Stimulated activated CD4-positive, alpha-beta T cell treated with anti-CD3 and anti-CD28 coated beads, Interleukin-2, amount 100 ng/mL, for 24 hours (primary cell): ENCODE measurements around the gene TNFRSF1B.

Experiments
- DNase-seq, 2 donors: peaks; one replicate each; pipeline ENCODE4 v3.0.0-alpha.2; 2020

The TNFRSF1B gene

GRCh38 chr1:12158357-12159092 lies 8.3 kb upstream of the TNFRSF1B start:
- DNase-seq, result no peak

- no peak for DNase-seq
Measured at GRCh38 chr1:12159816-12160215, 7.0 kb upstream of the TNFRSF1B start.

GRCh38 chr1:12161324-12161661 lies 5.5 kb upstream of the TNFRSF1B start:
- no peak for DNase-seq

- DNase-seq, result peak; percentile 75 to 77
Measured at GRCh38 chr1:12161662-12162458, 4.9 kb upstream of the TNFRSF1B start.

- no peak for DNase-seq
Measured at GRCh38 chr1:12162459-12163137, 4.2 kb upstream of the TNFRSF1B start.

- DNase-seq, result no peak
Measured at GRCh38 chr1:12163210-12163609, 3.6 kb upstream of the TNFRSF1B start.

GRCh38 chr1:12164210-12164609 lies 2.6 kb upstream of the TNFRSF1B start:
- no peak for DNase-seq

- DNase-seq, result no peak
Measured at GRCh38 chr1:12165342-12165741, 1.4 kb upstream of the TNFRSF1B start.

GRCh38 chr1:12167493-12168429 lies 970 bp downstream of the TNFRSF1B start:
- peak; percentile 40 to 43 for DNase-seq

- no peak for DNase-seq
Measured at GRCh38 chr1:12168451-12169160, 1.8 kb downstream of the TNFRSF1B start.

- DNase-seq, result no peak
Measured at GRCh38 chr1:12169442-12170135, 2.8 kb downstream of the TNFRSF1B start.

GRCh38 chr1:12170263-12170671 lies 3.5 kb downstream of the TNFRSF1B start:
- no peak for DNase-seq

- DNase-seq, result no peak
Measured at GRCh38 chr1:12171206-12172041, 4.6 kb downstream of the TNFRSF1B start.

GRCh38 chr1:12172042-12172851 lies 5.5 kb downstream of the TNFRSF1B start:
- no peak for DNase-seq

- DNase-seq, result no peak
Measured at GRCh38 chr1:12173041-12173509, 6.3 kb downstream of the TNFRSF1B start.

- DNase-seq, result peak; percentile 83 to 89
Measured at GRCh38 chr1:12173631-12174121, 6.9 kb downstream of the TNFRSF1B start.

GRCh38 chr1:12174924-12175810 lies 8.4 kb downstream of the TNFRSF1B start:
- no peak for DNase-seq
